Activated T-cell treated with anti-CD3 and anti-CD28 coated beads for 1 hour (primary cell): Measurements from ENCODE around the gene TTC34.
"Not testable (repeated sequence)": the region's sequence is repeated elsewhere in the genome, so short reads cannot be mapped to it uniquely, and the experiment has no call there.

Source experiments
- DNase-seq: peaks from one replicate; pipeline ENCODE4 v3.0.0-alpha.2; 2020; ENCODE audit warnings: low read depth

Gene TTC34

DNA sequence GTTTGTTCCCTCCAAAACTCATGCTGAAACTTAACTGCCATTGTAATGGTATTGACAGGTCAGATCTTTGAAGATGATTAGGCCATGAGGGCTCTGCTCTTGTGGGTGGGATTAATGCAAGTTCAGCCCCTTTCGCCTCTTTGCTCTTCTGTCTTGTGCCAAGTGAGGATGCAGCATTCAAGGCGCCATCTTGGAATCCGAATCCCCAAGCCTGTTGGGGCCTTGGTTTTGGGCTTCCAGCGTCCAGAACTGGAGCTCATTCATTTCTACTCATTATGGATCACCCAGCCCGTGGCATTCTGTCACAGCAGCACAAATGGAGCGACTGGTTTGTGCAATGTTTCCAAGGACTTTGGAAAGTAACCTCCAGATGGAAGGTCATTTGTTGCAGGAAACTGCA lies 5.6 kb downstream of the TTC34 start:
- no peak for DNase-seq

DNA sequence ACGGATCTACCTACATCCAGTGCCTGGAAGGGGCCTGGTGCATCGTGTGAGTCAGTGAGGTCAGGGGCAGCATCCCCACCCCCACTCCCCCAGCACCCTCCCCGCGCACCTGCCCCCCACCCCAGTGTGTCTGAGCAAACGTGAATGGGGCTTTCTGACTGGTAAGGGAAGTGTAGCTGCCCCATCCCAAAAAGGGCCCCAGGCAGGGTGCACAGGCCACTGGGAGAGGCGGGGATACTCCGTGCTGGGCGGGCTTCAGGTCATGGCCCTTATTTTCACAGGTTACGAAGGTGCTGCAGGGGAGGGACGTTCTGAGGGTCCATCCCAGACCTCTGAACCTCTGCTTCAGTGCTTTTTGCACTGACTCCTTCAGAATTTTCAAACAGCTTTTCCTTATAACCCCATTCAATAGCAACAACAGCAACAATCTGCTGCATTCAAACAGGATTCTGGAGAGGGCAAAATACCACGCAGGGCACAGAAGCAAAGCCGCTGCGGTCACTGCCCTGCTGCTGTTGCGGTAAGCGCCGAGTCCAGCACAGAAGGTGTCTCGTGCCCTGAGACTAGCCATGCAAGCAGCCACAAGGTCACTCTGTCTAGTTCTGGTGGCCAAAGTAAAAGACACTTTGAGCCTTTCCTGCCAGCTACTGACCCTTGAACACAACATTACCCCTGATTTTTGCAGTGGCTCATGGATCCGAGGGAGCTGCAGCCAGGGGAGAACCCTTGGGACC lies 10.3 kb downstream of the TTC34 start:
- no peak for DNase-seq

- DNase-seq: no peak
These were observed 11.4 kb downstream of the TTC34 start for GRCh38 chr1:2789986-2790581.

DNA sequence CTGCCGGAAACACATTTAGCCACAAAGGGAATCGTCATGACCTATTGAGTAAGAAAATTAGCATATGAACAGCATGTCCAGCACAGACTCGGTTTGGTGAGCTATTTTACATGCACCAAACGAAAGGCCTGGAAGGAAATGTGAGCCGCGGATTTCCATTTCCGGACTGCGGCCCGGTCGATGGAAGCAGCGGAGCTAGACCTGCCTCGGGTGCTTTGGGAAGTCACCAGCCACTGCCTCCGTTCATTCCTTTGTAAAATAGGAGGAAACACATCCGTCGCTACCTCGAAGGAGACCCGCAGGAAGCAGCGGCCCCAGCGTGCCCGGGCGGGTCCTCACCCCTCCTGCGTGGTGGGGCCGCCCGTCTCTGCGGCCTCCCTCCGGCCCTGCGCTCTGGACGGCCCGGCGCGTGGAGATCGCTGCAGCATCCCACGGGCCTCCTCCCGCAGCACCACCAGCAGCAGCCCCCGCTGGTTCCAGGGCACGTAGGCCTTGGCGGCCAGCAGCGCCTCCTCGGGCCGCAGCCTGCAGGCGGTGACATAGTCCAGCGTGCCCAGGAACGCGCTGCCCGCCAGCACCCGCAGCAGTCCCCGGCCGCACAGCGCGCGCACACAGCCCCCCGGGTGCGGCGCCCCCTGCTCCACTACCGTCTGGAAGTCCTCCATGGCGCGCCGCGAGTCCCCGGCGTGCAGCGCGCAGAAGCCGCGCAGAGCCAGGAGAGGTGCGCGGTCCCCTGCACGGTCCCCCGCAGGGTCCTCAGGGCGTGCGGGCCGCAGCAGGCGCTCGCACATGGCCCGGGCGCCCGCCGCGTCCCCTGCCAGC lies 12.1 kb downstream of the TTC34 start:
- no peak for DNase-seq

DNA sequence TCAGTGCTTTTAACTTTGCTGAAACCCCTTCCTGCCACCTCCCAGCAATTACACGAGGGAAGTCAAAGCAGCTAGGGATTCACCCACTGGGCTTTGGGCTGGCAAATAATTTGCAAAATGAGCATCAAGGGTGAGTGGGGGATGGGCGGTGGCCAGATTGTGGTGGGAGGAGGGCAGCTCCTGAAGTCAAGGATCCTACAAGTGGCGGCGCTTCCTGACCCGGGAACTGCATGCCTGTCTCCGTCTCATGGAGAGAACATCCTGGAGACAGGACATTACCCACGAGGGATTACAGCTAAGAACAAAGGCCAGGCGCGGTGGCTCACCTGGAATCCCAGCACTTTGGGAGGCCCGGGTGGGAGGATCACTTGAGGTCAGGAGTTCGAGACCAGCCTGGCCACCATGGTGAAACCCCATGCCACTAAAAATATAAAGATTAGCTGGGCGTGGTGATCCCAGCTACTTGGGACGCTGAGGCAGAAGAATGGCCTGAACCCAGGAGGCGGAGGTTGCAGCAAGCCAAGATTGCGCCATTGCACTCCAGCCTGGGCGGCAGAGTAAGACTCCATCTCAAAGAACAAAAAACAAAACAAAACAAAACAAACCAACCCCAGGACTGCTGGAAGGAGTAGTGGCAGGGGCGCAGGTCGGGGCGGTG lies 12.9 kb downstream of the TTC34 start:
- DNase-seq: no peak

DNA sequence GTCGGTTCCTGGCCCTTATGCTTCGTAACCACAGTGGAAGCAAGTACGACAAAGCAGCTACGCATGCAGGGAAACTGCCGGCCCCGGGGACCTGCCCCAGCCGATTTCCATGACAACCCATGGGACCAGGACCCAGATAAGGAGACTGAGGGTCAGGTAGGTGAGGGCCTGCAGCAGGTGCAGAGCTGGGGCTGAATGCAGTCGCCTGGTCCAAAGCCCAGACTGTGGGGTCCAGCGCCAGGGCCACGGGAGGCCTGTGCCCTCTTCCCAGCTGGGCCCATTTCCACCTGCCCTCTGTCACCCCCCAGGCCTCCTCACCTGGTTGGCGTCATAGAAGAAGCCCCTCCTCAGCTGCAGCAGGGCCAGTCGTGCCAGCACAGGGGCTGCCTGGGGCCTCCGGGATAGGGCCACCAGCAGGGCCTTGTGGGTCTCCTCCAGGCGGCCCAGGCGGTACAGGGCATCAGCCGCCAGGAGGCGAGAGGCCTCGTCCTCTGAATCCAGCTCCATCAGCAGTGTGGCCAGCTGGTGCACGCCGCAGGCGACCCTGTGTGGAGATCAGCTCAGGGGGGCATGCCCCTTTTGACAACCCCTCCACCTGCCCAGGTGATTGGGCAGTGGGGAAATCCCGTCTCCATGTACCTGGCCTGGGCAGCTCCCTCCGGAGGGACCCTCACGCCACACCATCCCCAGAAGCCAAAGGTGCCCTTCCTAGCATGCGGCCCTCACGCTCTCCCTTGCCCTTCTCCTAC lies 14.2 kb downstream of the TTC34 start:
- DNase-seq: no peak

- peak; percentile 81 for DNase-seq
These were observed 14.9 kb downstream of the TTC34 start for GRCh38 chr1:2786329-2787162.

DNA sequence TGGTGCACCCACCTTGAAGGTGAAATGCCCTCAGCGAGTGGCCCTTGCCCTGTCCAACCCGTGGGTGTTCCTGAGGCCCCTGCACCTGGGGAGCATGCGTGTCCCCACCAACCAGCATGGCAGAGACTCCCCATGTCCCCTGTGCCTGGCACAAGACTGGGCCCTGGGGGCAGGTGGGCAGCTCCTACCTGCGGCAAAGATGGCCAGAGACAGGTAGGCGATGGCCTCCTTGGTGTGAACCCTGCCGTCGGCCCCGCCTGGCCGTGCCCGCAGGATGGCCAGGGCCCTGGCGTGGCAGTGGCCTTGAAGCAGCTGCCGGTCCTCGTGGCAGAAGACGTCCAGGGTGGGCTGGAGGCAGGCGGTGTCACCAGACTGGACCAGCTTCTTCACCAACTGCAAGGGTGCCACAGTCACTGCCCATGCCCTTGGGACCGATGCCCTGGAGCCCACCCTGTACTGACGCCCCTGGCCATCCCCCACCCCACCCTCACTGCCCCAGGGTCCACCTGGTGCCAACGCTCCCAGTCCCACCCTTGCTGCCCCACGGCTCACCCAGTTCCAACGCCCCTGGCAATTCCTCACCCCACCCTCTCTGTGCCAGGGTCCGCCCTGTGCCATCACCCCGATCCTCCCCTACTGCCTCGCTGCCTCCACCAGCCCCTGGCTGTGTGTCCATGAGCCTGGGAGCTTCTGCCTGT lies 15.7 kb downstream of the TTC34 start:
- DNase-seq: no peak

DNA sequence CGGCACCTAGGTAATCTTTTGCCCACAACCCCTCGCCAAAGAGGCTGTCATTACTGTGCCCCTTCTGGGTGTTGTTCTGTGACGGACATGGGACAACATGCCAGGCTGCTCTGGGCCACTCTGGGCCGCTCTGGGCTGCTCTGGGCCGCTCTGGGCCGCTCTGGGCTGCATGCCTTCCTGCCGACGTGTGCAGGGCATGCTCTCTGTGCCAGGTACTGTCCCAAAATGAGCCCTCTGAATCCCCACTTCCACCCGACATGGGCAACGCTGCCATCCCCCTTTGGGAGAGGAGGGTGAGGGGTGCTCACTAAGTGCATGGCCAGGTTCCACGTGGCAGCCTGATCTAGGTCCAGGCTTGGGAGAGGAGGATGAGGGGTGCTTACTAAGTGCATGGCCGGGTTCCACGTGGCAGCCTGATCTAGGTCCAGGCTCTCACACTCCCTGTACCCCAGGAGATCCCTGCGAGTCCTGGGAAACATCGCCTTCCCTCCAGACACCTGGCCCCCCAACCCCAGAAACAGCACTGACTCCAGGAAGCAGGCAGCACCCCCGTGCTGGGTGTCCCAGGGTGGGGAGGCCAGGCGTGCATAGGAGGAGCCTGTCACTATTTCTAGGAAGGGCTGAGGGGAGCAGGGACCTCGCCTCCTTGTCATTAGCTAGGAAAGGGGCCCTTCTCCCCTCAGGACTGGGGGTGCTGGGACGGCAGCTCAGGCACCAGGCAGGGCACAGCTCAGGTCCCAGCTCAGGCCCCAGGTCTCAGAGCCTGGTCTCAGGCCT lies 16.5 kb downstream of the TTC34 start:
- DNase-seq: no peak

DNA sequence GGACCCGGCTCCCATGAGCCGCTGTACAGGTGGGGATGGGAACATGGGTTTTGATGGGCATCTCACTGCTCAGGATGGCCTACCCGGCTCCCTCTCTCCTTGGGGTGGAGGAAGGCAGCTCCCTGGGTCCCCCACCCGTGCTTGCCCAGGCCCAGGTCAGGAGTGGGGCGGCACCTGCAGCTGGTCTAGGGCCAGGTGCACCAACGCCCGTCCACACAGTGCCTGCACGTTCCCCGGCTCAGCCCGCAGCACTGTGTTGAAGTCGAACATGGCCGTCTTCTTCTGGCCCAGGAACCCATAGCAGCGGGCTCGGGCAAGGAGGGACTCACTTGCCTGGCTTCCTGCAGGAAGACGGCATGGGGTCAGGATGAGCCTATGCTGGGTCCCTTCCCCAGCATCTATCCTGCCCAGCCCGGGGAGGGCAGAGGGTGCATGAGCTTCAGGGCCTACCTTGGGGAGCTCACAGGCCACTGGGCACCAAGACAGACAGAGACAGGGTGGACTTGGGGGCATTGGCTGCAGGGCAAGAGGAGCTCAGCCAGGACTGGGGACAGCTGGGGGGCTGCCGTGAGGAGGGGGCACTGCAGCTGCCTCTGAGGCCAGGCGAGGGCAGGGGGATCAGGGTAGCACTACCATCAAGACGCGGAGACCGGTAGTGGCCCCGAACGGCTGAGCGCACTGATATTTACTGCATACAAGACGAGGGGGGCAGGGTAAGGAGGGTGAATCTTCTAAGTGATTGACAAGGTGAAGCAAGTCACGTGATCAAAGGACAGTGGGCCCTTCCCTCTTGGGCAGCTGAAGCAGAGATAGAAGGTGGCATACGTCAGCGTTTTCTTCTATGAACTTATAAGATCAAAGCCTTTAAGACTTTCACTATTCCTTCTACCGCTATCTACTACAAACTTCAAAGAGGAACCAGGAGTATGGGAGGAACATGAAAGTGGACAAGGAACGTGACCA lies 17.8 kb downstream of the TTC34 start:
- DNase-seq: no peak

GRCh38 chr1:2783069-2783434 lies 18.4 kb downstream of the TTC34 start:
- DNase-seq: no peak

DNA sequence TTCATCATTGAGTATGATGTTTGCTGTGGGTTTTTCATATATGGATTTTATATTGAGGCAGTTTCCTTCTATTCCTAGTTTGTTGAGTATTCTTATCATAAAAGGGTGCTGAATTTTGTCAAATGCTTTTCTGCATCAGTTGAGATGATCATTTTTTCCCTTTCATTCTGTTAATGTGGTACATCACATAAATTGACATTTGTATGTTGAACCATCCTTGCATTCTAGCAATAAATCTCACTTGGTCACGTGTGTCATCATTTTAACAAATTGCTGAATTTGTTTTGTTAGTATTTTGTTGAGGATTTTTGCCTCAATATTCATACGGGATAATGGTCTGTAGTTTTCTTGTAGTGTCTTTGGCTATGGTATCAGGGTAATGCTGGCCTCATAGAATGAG lies 19.9 kb downstream of the TTC34 start:
- no peak for DNase-seq

DNA sequence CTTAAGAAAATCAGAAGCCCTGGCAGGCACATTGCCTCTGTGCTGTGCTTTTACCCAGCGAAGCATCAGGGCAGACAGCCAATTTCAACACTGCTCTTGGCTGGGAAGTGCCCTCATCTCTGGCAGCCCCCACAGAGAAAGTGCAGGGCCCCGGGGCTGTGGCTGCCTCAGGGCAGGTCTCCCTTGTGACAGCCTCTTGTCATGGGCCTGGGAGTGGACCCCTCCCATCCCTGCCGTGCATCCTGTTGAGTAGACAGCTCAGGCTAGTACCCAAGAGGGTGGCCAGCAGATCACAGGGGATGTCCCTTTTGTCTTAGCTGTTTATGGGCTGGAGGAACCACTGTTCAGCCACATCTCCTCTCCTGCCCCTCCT lies 23.3 kb downstream of the TTC34 start:
- DNase-seq: no peak

- DNase-seq: no peak
These were observed 23.9 kb downstream of the TTC34 start for GRCh38 chr1:2777424-2778219.

DNA sequence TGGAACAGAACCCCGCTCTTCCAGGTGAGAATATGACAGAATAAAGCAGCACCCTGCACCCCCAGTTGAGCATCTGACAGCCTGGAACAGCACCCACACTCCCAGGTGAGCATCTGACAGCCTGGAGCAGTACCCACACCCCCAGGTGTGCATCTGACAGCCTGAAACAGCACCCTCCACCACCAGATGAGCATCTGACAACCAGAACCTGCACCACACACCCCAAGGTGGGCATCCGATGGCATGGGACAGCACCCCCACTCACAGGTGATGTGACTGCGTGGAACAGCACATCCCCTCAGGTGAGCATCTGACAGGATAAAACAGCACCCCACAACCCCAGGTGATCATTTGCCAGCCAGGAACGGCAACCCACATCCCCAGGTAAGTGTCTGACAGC lies 26.2 kb downstream of the TTC34 start:
- DNase-seq: not testable (repeated sequence)

- DNase-seq: not testable (repeated sequence)
These were observed 33.4 kb downstream of the TTC34 start for GRCh38 chr1:2768052-2768451.

GRCh38 chr1:2759433-2759832 lies 42.1 kb downstream of the TTC34 start:
- not testable (repeated sequence) for DNase-seq

- DNase-seq: not testable (repeated sequence)
These were observed 44.0 kb downstream of the TTC34 start for GRCh38 chr1:2757519-2757918.
